SK-N-SH (cell line): ENCODE measurements around the gene PIGV. TPM values are rescaled to one million over a fixed set of nuclear protein-coding genes. Genes with fewer than 3 reads are reported as not detected.

ENCODE experiments used
- CTCF ChIA-PET: fragments of 300-600, 350-600 bp; formaldehyde crosslinking; extraction: SDS; loops from one replicate; lab custom pipeline; 2021; lab: Yijun Ruan, JAX
- POLR2A ChIA-PET: fragments of 350-600 bp; sonication (Branson Sonifier 250); formaldehyde crosslinking; extraction: SDS; loops from one replicate; lab custom pipeline; 2020; ENCODE audit warnings: antibody characterized with exemption, inconsistent platforms; lab: Yijun Ruan, JAX
- DNase-seq: peaks from one replicate; pipeline ENCODE4 v3.0.0; 2012
- H2AFZ ChIP-seq: fragments of 200-600 bp; sonication (generic); 2 replicates; pipeline ENCODE4 v1.8.1; 2016; ENCODE audit warnings: antibody characterized with exemption, mild to moderate bottlenecking, low read depth
- H3F3A ChIP-seq: fragments of 200-600 bp; sonication (generic); replicated peaks from 2 replicates; pipeline ENCODE3; 2016; ENCODE audit warnings: antibody characterized with exemption, mild to moderate bottlenecking; ENCODE audit not compliant: insufficient read depth
- H3K27ac ChIP-seq, 2 experiments: fragments of 200-500 bp in 1 of 2; fragments of 200-600 bp in 1 of 2; sonication (Bioruptor generic) in 1 of 2; sonication (generic), shearing (Covaris generic) in 1 of 2; 2 replicates each; pipeline versions ENCODE4 v1.5.1 to v1.6.1; 2014 to 2016; ENCODE audit warnings: low read depth in 2 of 2, inconsistent platforms in 1 of 2, low read length in 1 of 2, mild to moderate bottlenecking in 1 of 2, mixed read lengths in 1 of 2
- H3K27me3 ChIP-seq: fragments of 200-600 bp; sonication (generic), shearing (Covaris generic); 2 replicates; pipeline ENCODE4 v1.6.1; 2016; ENCODE audit warnings: mixed run types; ENCODE audit not compliant: insufficient read depth
- H3K36me3 ChIP-seq, 2 experiments: fragments of 200-500 bp in 1 of 2; fragments of 200-600 bp in 1 of 2; sonication (Bioruptor generic) in 1 of 2; sonication (generic) in 1 of 2; replicated peaks in 1 of 2; 2 replicates each; pipeline versions ENCODE3 to v1.5.1; 2014 to 2016; ENCODE audit warnings: low read length in 1 of 2, mild to moderate bottlenecking in 1 of 2; ENCODE audit not compliant: insufficient read depth in 2 of 2, control insufficient read depth in 1 of 2
- H3K4me1 ChIP-seq, 2 experiments: fragments of 200-500 bp in 1 of 2; fragments of 200-600 bp in 1 of 2; sonication (Bioruptor generic) in 1 of 2; sonication (generic), shearing (Covaris generic) in 1 of 2; 2 replicates each; pipeline versions ENCODE4 v1.5.1 to v1.6.1; 2014 to 2016; ENCODE audit warnings: low read depth in 1 of 2, low read length in 1 of 2, mixed run types in 1 of 2; ENCODE audit not compliant: insufficient read depth in 2 of 2, control insufficient read depth in 1 of 2
- H3K4me2 ChIP-seq: fragments of 200-600 bp; sonication (generic), shearing (Covaris generic); 2 replicates; pipeline ENCODE4 v1.6.1; 2017; ENCODE audit warnings: mixed run types
- H3K4me3 ChIP-seq, 2 experiments: fragments of 200-500 bp in 1 of 2; fragments of 200-600 bp in 1 of 2; sonication (Bioruptor generic) in 1 of 2; sonication (generic), shearing (Covaris generic) in 1 of 2; 2 replicates each; pipeline versions ENCODE4 v1.5.1 to v1.8.1; 2014 to 2016; ENCODE audit warnings: low read depth in 2 of 2, inconsistent platforms in 1 of 2, low read length in 1 of 2, mild to moderate bottlenecking in 1 of 2, mixed read lengths in 1 of 2, moderate library complexity in 1 of 2
- H3K79me2 ChIP-seq: fragments of 200-600 bp; sonication (generic); 2 replicates; pipeline ENCODE4 v1.8.1; 2017; ENCODE audit warnings: mild to moderate bottlenecking; ENCODE audit not compliant: insufficient read depth
- H3K9ac ChIP-seq: fragments of 200-600 bp; sonication (generic); 2 replicates; pipeline ENCODE4 v1.6.1; 2017; ENCODE audit warnings: mixed run types
- H3K9me2 ChIP-seq: fragments of 200-600 bp; sonication (generic); 2 replicates; pipeline ENCODE4 v1.6.1; 2017; ENCODE audit warnings: mixed run types
- H3K9me3 ChIP-seq: fragments of 200-600 bp; sonication (generic); 2 replicates; pipeline ENCODE4 v1.6.1; 2017; ENCODE audit warnings: mixed run types, mild to moderate bottlenecking, moderate library complexity
- H4K20me1 ChIP-seq: fragments of 200-600 bp; sonication (generic); 2 replicates; pipeline ENCODE4 v1.6.1; 2017; ENCODE audit warnings: mild to moderate bottlenecking, mixed run types; ENCODE audit not compliant: insufficient read depth
- EP300 ChIP-seq, 2 experiments: IDR thresholded peaks; 2 replicates each; pipeline versions ENCODE4 v1.4.0 to v1.6.1; 2012; ENCODE audit warnings: borderline replicate concordance in 1 of 2, low read depth in 1 of 2, low read length in 1 of 2
- EZH2phosphoT487 ChIP-seq: fragments of 200-600 bp; sonication (generic); IDR thresholded peaks from 2 replicates; pipeline ENCODE4 v1.6.1; 2017; ENCODE audit warnings: low read depth, mixed run types, mild to moderate bottlenecking, antibody characterized with exemption, moderate library complexity, borderline replicate concordance
- FOSL2 ChIP-seq: IDR thresholded peaks from 2 replicates; pipeline ENCODE4 v1.4.0; 2012; ENCODE audit warnings: low read depth, mild to moderate bottlenecking, moderate library complexity, borderline replicate concordance
- FOXM1 ChIP-seq: IDR thresholded peaks from 2 replicates; pipeline ENCODE4 v1.4.0; 2012; ENCODE audit warnings: low read depth, mild to moderate bottlenecking
- JUND ChIP-seq: IDR thresholded peaks from 2 replicates; pipeline ENCODE4 v1.4.0; 2012
- MEF2A ChIP-seq: IDR thresholded peaks from 2 replicates; pipeline ENCODE4 v1.4.0; 2012; ENCODE audit warnings: low read depth, borderline replicate concordance
- MXI1 ChIP-seq: IDR thresholded peaks from 2 replicates; pipeline ENCODE4 v1.6.1; 2012; ENCODE audit warnings: mild to moderate bottlenecking, low read depth, low read length, improper control_type of control experiment
- NFIC ChIP-seq: IDR thresholded peaks from 2 replicates; pipeline ENCODE4 v1.4.0; 2012; ENCODE audit warnings: borderline replicate concordance
- POLR2AphosphoS5 ChIP-seq: IDR thresholded peaks from 2 replicates; pipeline ENCODE4 v1.6.1; 2012; ENCODE audit warnings: low read depth, low read length
- RCOR1 ChIP-seq: fragments of 150-350 bp; IDR thresholded peaks from 2 replicates; pipeline ENCODE4 v1.6.1; 2017; ENCODE audit warnings: antibody characterized with exemption, low read length
- RFX5 ChIP-seq: IDR thresholded peaks from 2 replicates; pipeline ENCODE4 v1.6.1; 2012; ENCODE audit warnings: mild to moderate bottlenecking, improper control_type of control experiment, low read length
- RXRA ChIP-seq: IDR thresholded peaks from 2 replicates; pipeline ENCODE4 v1.4.0; 2012; ENCODE audit warnings: low read depth, mild to moderate bottlenecking, borderline replicate concordance
- SMC3 ChIP-seq: IDR thresholded peaks from 2 replicates; pipeline ENCODE4 v1.6.1; 2012; ENCODE audit warnings: low read depth, low read length, improper control_type of control experiment
- TAF1 ChIP-seq: IDR thresholded peaks from 2 replicates; pipeline ENCODE4 v1.6.1; 2012; ENCODE audit warnings: low read depth, mild to moderate bottlenecking, low read length, moderate library complexity, borderline replicate concordance
- TCF12 ChIP-seq: IDR thresholded peaks from 2 replicates; pipeline ENCODE4 v1.4.0; 2012
- TEAD4 ChIP-seq: IDR thresholded peaks from 2 replicates; pipeline ENCODE4 v1.4.0; 2012; ENCODE audit warnings: mild to moderate bottlenecking, borderline replicate concordance; ENCODE audit not compliant: insufficient read depth
- WGBS: methylation state at CpG from one replicate; pipeline ENCODE4 v1.1.6; 2017; ENCODE audit warnings: low lambda C conversion rate; 5-methylcytosine and 5-hydroxymethylcytosine counted together
- polyA plus RNA-seq, 3 experiments: library from polyadenylated mRNA; depleted of rRNA; stranded (reverse); fragments of >200 nt; gene quantifications; 2 replicates each; pipeline ENCODE4 v1.2.3, GENCODE V29; 2012
- TF ChIP-seq, protein P1 (sequence below): fragments of 150-350 bp; IDR thresholded peaks from 2 replicates; pipeline ENCODE4 v1.6.1; 2017; ENCODE audit warnings: antibody characterized with exemption, low read length, low read depth, borderline replicate concordance
- TF ChIP-seq, protein P2 (sequence below): IDR thresholded peaks from 2 replicates; pipeline ENCODE4 v1.4.0; 2012; ENCODE audit warnings: low read depth, borderline replicate concordance
- TF ChIP-seq, protein P3 (sequence below): IDR thresholded peaks from 2 replicates; pipeline ENCODE4 v1.4.0; 2012; ENCODE audit warnings: low read depth, borderline replicate concordance
- TF ChIP-seq, protein P4 (sequence below): fragments of 200-600 bp; sonication (generic); IDR thresholded peaks from 2 replicates; pipeline ENCODE4 v1.6.1; 2017; ENCODE audit warnings: antibody characterized with exemption, mild to moderate bottlenecking, moderate library complexity
- TF ChIP-seq, protein P5 (sequence below): IDR thresholded peaks from 2 replicates; pipeline ENCODE4; 2012
- TF ChIP-seq, protein P6 (sequence below): IDR thresholded peaks from 2 replicates; pipeline ENCODE4 v1.4.0; 2012; ENCODE audit warnings: low read depth

The PIGV gene
- polyA plus RNA-seq, 1 of the 3 experiments (the other 2 are of a cell fraction), result 16.5 TPM

DNA sequence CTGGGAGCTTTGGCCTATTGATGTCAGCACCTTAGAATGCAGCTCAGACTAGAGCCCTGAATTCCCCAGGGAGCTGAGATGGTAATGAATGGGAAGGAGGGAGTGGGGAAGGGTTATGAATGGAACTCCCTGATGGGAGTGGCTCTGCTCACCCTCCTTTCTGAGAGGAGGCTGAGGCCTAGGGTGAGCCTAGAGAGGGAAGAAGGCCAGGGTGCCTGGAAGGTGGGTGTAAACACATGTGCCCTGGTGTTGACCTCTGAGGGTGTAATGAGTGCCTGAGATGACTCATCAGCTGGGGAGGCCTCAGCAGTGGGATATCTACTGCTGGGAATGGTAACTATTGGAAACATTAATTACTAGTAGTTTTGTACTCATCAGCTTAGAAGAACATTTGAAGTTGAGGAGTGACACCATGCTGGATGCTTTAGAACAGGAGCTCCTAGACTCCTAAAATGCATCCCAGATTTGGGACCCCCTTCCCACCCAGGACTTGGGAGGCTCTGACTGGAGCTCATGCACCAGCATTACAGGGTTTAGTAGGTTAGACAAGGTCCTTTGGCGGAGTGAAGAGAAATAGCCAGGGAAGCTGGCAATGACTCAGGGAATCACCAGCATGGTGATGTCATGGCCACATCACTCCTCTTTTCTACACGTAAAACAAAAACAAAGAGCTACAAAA is 16.0 kb upstream of the PIGV start (continued):
- TF ChIP-seq RCOR1 (no peak), SMC3 (no peak), JUND (peak; percentile 51; the same call in 1 of the 2 replicates), MEF2A (no peak), NFIC (peak; percentile 23; the same call in 1 of the 2 replicates), POLR2AphosphoS5 (no peak; the same call in none of the 2 replicates), MXI1 (no peak), RFX5 (no peak)
- TF ChIP-seq, protein P1, sequence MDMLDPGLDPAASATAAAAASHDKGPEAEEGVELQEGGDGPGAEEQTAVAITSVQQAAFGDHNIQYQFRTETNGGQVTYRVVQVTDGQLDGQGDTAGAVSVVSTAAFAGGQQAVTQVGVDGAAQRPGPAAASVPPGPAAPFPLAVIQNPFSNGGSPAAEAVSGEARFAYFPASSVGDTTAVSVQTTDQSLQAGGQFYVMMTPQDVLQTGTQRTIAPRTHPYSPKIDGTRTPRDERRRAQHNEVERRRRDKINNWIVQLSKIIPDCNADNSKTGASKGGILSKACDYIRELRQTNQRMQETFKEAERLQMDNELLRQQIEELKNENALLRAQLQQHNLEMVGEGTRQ, result no peak
- TF ChIP-seq, protein P2, sequence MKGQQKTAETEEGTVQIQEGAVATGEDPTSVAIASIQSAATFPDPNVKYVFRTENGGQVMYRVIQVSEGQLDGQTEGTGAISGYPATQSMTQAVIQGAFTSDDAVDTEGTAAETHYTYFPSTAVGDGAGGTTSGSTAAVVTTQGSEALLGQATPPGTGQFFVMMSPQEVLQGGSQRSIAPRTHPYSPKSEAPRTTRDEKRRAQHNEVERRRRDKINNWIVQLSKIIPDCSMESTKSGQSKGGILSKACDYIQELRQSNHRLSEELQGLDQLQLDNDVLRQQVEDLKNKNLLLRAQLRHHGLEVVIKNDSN, result no peak

DNA sequence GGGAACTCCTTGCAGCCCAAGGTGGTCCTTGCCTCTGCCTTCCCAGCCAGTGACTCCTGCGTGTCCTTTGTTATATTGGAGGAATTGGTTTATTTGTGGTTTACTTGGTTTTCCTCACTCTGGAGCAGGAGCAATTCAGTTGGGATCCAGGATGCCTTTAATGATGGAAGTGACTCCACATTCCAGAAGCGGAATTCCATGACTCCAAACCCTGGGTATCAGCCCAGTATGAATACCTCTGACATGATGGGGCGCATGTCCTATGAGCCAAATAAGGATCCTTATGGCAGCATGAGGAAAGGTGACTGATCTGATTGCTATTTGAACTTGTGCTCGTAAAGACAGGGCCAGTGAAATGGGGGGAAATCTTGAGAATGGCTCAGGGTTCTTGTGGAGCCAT is 15.1 kb upstream of the PIGV start:
- H3K9me3 ChIP-seq, result no peaks in the 10 kb centered on the region
- H4K20me1 ChIP-seq, result peaks cover 22% of the 10 kb centered on the region
- peaks cover 51% of the 10 kb centered on the region for H3F3A ChIP-seq
- peaks cover 67% of the 10 kb centered on the region; the same call in 1 of the 2 replicates for H3K79me2 ChIP-seq
- ChIA-PET CTCF (interaction anchor here (1.1 to 1.5 kb wide), 2 partner anchors 11 to 170 kb away, joined by 4 to 7 read pairs; no protein-coding TSS in a partner anchor), POLR2A (no interaction called here)
- H3K27me3 ChIP-seq, result no peaks in the 10 kb centered on the region
- no peaks in the 10 kb centered on the region for H3K9me2 ChIP-seq
- H3K9ac ChIP-seq, result peak overlapping the region; percentile 66
- WGBS, result 14% methylated on average over 3 of the region's 4 CpGs
- peaks cover 69 to 72% of the 10 kb centered on the region in 2 experiments for H3K36me3 ChIP-seq
- no peak overlapping the region for H3K4me3 ChIP-seq
- DNase-seq, result no peak
- H3K4me1 ChIP-seq, result peaks cover 9 to 43% of the 10 kb centered on the region in 2 experiments; a peak in 3 of 4 replicates
- peak overlapping the region; percentile 61 for H3K4me2 ChIP-seq
- H2AFZ ChIP-seq, result no peak overlapping the region
- H3K27ac ChIP-seq, result peak overlapping the region; percentile 35 to 96
- TF ChIP-seq, protein P1, result no peak
- peak; percentile 81 for TF ChIP-seq TCF12
- TF ChIP-seq TEAD4, result peak; percentile 93
- TF ChIP-seq FOXM1, result no peak
- TF ChIP-seq, protein P3, sequence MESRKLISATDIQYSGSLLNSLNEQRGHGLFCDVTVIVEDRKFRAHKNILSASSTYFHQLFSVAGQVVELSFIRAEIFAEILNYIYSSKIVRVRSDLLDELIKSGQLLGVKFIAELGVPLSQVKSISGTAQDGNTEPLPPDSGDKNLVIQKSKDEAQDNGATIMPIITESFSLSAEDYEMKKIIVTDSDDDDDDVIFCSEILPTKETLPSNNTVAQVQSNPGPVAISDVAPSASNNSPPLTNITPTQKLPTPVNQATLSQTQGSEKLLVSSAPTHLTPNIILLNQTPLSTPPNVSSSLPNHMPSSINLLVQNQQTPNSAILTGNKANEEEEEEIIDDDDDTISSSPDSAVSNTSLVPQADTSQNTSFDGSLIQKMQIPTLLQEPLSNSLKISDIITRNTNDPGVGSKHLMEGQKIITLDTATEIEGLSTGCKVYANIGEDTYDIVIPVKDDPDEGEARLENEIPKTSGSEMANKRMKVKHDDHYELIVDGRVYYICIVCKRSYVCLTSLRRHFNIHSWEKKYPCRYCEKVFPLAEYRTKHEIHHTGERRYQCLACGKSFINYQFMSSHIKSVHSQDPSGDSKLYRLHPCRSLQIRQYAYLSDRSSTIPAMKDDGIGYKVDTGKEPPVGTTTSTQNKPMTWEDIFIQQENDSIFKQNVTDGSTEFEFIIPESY, result no peak
- TF ChIP-seq MEF2A, result peak; percentile 51; the same call in 1 of the 2 replicates
- peak; percentile 89 for TF ChIP-seq FOSL2
- 0 out of 2 replicates have a peak, but pooled peaks have one; percentile 25 for TF ChIP-seq TAF1
- TF ChIP-seq, protein P4, sequence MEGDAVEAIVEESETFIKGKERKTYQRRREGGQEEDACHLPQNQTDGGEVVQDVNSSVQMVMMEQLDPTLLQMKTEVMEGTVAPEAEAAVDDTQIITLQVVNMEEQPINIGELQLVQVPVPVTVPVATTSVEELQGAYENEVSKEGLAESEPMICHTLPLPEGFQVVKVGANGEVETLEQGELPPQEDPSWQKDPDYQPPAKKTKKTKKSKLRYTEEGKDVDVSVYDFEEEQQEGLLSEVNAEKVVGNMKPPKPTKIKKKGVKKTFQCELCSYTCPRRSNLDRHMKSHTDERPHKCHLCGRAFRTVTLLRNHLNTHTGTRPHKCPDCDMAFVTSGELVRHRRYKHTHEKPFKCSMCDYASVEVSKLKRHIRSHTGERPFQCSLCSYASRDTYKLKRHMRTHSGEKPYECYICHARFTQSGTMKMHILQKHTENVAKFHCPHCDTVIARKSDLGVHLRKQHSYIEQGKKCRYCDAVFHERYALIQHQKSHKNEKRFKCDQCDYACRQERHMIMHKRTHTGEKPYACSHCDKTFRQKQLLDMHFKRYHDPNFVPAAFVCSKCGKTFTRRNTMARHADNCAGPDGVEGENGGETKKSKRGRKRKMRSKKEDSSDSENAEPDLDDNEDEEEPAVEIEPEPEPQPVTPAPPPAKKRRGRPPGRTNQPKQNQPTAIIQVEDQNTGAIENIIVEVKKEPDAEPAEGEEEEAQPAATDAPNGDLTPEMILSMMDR, result no peak
- TF ChIP-seq EP300 (IDR thresholded peaks at IDR 0.05; ENCODE audit: borderline replicate concordance in 1 of 2, low read depth in 1 of 2, low read length in 1 of 2), result peak in 1 of 2 experiments; percentile 80; a peak in 1 of 4 replicates
- no peak for TF ChIP-seq EZH2phosphoT487
- peak; percentile 86 for TF ChIP-seq NFIC
- TF ChIP-seq, protein P5, sequence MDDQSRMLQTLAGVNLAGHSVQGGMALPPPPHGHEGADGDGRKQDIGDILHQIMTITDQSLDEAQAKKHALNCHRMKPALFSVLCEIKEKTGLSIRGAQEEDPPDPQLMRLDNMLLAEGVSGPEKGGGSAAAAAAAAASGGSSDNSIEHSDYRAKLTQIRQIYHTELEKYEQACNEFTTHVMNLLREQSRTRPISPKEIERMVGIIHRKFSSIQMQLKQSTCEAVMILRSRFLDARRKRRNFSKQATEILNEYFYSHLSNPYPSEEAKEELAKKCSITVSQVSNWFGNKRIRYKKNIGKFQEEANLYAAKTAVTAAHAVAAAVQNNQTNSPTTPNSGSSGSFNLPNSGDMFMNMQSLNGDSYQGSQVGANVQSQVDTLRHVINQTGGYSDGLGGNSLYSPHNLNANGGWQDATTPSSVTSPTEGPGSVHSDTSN, result peak; percentile 69
- TF ChIP-seq POLR2AphosphoS5, result peak; percentile 49; the same call in 1 of the 2 replicates
- TF ChIP-seq, protein P6, sequence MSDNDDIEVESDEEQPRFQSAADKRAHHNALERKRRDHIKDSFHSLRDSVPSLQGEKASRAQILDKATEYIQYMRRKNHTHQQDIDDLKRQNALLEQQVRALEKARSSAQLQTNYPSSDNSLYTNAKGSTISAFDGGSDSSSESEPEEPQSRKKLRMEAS, result peak; percentile 81
- TF ChIP-seq RXRA, result peak; percentile 86; the same call in 1 of the 2 replicates
